Dermis lymphatic vessel endothelial cell (primary cell): ENCODE results near the gene JAM3. TPM values are rescaled to one million over a fixed set of nuclear protein-coding genes. Genes with fewer than 3 reads are reported as not detected.

Experiments used
- total RNA-seq: library from RNA; depleted of rRNA; stranded (reverse); fragments of >200 nt; gene quantifications from 2 replicates; pipeline ENCODE4 v1.2.1, GENCODE V29; 2014

Gene JAM3
- total RNA-seq, result 5.1 and 5.8 TPM in 2 replicates

GRCh38 chr11:134068829-134069425, at the start of gene JAM3:
Gene JAM3 (plus strand): TSS chr11:134069072. CDS start chr11:134069084, 12 bp downstream.

Other genes with a start within 250 kb of the JAM3 start
- not detected in 2 replicates for gene SPATA19, start 223.6 kb upstream of the JAM3 start, total RNA-seq
- not detected in 2 replicates for gene IGSF9B, start 112.1 kb upstream of the JAM3 start, total RNA-seq
- gene NCAPD3, start 154.9 kb downstream of the JAM3 start, total RNA-seq, result 12.5 and 13.2 TPM in 2 replicates
- 18.6 and 26.1 TPM in 2 replicates for gene VPS26B, start 155.6 kb downstream of the JAM3 start, total RNA-seq
- 47.5 and 63.4 TPM in 2 replicates for gene THYN1, start 184.3 kb downstream of the JAM3 start, total RNA-seq
- gene ACAD8, start 184.5 kb downstream of the JAM3 start, total RNA-seq, result 20.5 and 26.1 TPM in 2 replicates
- not detected in 2 replicates for gene GLB1L3, start 207.3 kb downstream of the JAM3 start, total RNA-seq